ENCODE measurements around the gene AMOTL1. TPM values are rescaled to one million over a fixed set of nuclear protein-coding genes. Genes with fewer than 3 reads are reported as not detected.

Gene AMOTL1
- total RNA-seq, result 100 to 1,000 TPM in 3 of 4 donors, 10 to 100 TPM in 1; 96.3 to 161 (median 115) TPM
- 1 to 10 TPM in 2 of 3 donors, under 1 TPM in 1; 0.69 to 7.9 (median 1.8) TPM for polyA plus RNA-seq

- Histone ChIP-seq H3K27me3 (no peaks in the 10 kb centered on the region), H3K4me1 (peaks cover 0 to 77% (median 59%) of the 10 kb centered on the region in 4 donors), H3K4me3 (peak within 1 kb of the TSS; percentile 84 to 95 (median 91)), H3K36me3 (no peaks in the 10 kb centered on the region), H3K27ac (peak within 1 kb of the TSS; percentile 97 to 99 (median 98)), H3K9me3 (no peaks in the 10 kb centered on the region)
- peak; percentile 96 for DNase-seq
- TF ChIP-seq POLR2AphosphoS5 (IDR thresholded peaks at IDR 0.05), result peak; percentile 77 to 88 (median 83)
- no peak for TF ChIP-seq CTCF (IDR thresholded peaks at IDR 0.05)
- TF ChIP-seq POLR2A (IDR thresholded peaks at IDR 0.05), result peak in 1 of 2 donors; percentile 74
- TF ChIP-seq EP300 (IDR thresholded peaks at IDR 0.05), result peak in 2 of 4 donors; percentile 7 to 61
- intact Hi-C loops (cut with DNase I), result loop anchor here (2.0 to 10.0 kb wide), 4 partner anchors 27 to 299 kb away; partner anchors contain the start of genes CWC15, FUT4, KDM4D and SRSF8
- WGBS, 2 donors, result 3 to 5% methylated on average over 57 of the region's 57 CpGs
Measured at GRCh38 chr11:94767701-94768601, at the start of gene AMOTL1. TSS of gene AMOTL1 (plus strand) at chr11:94768356. CDS start at chr11:94768512, 156 bp downstream.

- no peaks in the 10 kb centered on the region for H3K27me3 ChIP-seq
- no peak overlapping the region for H3K27ac ChIP-seq
- DNase-seq, result no peak
- H3K4me3 ChIP-seq, result no peak overlapping the region
- no peaks in the 10 kb centered on the region for H3K4me1 ChIP-seq
- intact Hi-C loops (cut with DNase I), result no loop called here
- WGBS, 2 donors, result 77 to 92% methylated on average over 3 of the region's 3 CpGs
- no peaks in the 10 kb centered on the region for H3K9me3 ChIP-seq
- H3K36me3 ChIP-seq, result no peaks in the 10 kb centered on the region
- TF ChIP-seq CTCF (IDR thresholded peaks at IDR 0.05) (no peak), POLR2A (IDR thresholded peaks at IDR 0.05) (no peak)
Measured at GRCh38 chr11:94719876-94720275, 48.3 kb upstream of the AMOTL1 start.

- H3K4me1 ChIP-seq, result no peaks in the 10 kb centered on the region
- H3K9me3 ChIP-seq, result no peaks in the 10 kb centered on the region
- no peak overlapping the region for H3K4me3 ChIP-seq
- intact Hi-C loops (cut with DNase I), result no loop called here
- no peak overlapping the region for H3K27ac ChIP-seq
- WGBS, 2 donors, result 47 to 87% methylated on average over 2 of the region's 2 CpGs
- TF ChIP-seq POLR2A (IDR thresholded peaks at IDR 0.05), result no peak
- no peak for TF ChIP-seq POLR2AphosphoS5 (IDR thresholded peaks at IDR 0.05)
- no peak for TF ChIP-seq EP300 (IDR thresholded peaks at IDR 0.05)
- TF ChIP-seq CTCF (IDR thresholded peaks at IDR 0.05), result no peak
- H3K36me3 ChIP-seq, result no peaks in the 10 kb centered on the region
- no peak for DNase-seq
- H3K27me3 ChIP-seq, result no peaks in the 10 kb centered on the region
Measured at GRCh38 chr11:94721565-94722292, 46.4 kb upstream of the AMOTL1 start.

GRCh38 chr11:94722735-94723134, 45.4 kb upstream of the AMOTL1 start:
- no peak for DNase-seq
- Histone ChIP-seq H3K36me3 (no peaks in the 10 kb centered on the region), H3K27me3 (no peaks in the 10 kb centered on the region), H3K9me3 (no peaks in the 10 kb centered on the region), H3K27ac (no peak overlapping the region), H3K4me3 (no peak overlapping the region), H3K4me1 (no peaks in the 10 kb centered on the region)
- WGBS, 2 donors, result 28 to 83% methylated on average over 1 of the region's 1 CpG
- TF ChIP-seq EP300 (IDR thresholded peaks at IDR 0.05) (no peak), POLR2AphosphoS5 (IDR thresholded peaks at IDR 0.05) (no peak), CTCF (IDR thresholded peaks at IDR 0.05) (no peak), POLR2A (IDR thresholded peaks at IDR 0.05) (no peak)
- intact Hi-C loops (cut with DNase I), result no loop called here

All from sigmoid colon (tissue), 7 donors.